Measurements from ENCODE around the gene CHRM2. TPM values are rescaled to one million over a fixed set of nuclear protein-coding genes. Genes with fewer than 3 reads are reported as not detected.

CHRM2 gene
- polyA plus RNA-seq, 1 donor (not counting 4 experiments of a cell fraction or from before 2014, with no cell fraction given), result not detected

DNA sequence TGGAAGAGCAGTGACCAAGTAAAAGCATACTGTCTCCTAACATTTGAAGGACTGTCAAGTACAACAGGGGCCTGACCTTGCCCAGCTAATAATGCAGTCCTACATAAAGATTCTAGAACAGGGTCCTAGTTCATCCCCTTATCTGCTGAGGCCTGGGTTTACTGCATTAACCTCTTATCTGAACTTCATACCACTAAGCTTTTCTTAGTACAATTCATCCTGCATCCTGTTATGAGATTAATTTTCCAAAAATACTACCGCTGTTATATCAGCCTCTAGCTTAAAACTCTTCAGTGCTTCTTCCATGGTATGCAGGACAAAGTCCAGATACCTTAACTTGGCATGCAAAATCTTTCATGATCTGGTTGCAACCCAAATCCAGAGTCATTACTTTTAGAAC lies 72.5 kb downstream of the CHRM2 start:
- TF ChIP-seq, protein P1, sequence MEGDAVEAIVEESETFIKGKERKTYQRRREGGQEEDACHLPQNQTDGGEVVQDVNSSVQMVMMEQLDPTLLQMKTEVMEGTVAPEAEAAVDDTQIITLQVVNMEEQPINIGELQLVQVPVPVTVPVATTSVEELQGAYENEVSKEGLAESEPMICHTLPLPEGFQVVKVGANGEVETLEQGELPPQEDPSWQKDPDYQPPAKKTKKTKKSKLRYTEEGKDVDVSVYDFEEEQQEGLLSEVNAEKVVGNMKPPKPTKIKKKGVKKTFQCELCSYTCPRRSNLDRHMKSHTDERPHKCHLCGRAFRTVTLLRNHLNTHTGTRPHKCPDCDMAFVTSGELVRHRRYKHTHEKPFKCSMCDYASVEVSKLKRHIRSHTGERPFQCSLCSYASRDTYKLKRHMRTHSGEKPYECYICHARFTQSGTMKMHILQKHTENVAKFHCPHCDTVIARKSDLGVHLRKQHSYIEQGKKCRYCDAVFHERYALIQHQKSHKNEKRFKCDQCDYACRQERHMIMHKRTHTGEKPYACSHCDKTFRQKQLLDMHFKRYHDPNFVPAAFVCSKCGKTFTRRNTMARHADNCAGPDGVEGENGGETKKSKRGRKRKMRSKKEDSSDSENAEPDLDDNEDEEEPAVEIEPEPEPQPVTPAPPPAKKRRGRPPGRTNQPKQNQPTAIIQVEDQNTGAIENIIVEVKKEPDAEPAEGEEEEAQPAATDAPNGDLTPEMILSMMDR (optimal IDR thresholded peaks at IDR 0.05 in 1 of 3, IDR thresholded peaks at IDR 0.05 in 1 of 3, conservative IDR thresholded peaks at IDR 0.05 in 1 of 3; ENCODE audit: extremely low read depth in 1 of 3, insufficient read depth in 2 of 3, low read length in 3 of 3), result no peak
- no peak for TF ChIP-seq EZH2 (IDR thresholded peaks at IDR 0.05; ENCODE audit: low read length)
- Histone ChIP-seq H3K4me3 (ENCODE audit: control insufficient read depth in 2 of 3, extremely low read depth in 1 of 3, insufficient read depth in 2 of 3, low read depth in 1 of 3, low read length in 3 of 3) (no peak overlapping the region), H3K36me3 (ENCODE audit: control insufficient read depth in 2 of 2, extremely low read depth in 1 of 2, insufficient read depth in 2 of 2, low read length in 2 of 2) (no peaks in the 10 kb centered on the region), H3K79me2 (ENCODE audit: control insufficient read depth, insufficient read depth, low read length) (no peaks in the 10 kb centered on the region), H3K4me2 (ENCODE audit: control insufficient read depth, extremely low read depth, insufficient read depth, low read depth, low read length) (no peak overlapping the region), H3K4me1 (ENCODE audit: control insufficient read depth, extremely low read depth, insufficient read depth, low read length) (no peaks in the 10 kb centered on the region), H3K9me3 (ENCODE audit: control insufficient read depth, low read depth, low read length) (no peaks in the 10 kb centered on the region), H2AFZ (ENCODE audit: control insufficient read depth, low read length) (no peak overlapping the region), H4K20me1 (ENCODE audit: control insufficient read depth, extremely low read depth, insufficient read depth, low read length) (no peaks in the 10 kb centered on the region), H3K9me1 (ENCODE audit: control insufficient read depth, extremely low read depth, insufficient read depth, low read length) (no peaks in the 10 kb centered on the region), H3K9ac (ENCODE audit: control insufficient read depth, extremely low read depth, insufficient read depth, low read length) (no peak overlapping the region), H3K27ac (ENCODE audit: control insufficient read depth, insufficient read depth, low read length) (no peak overlapping the region), H3K27me3 (ENCODE audit: control insufficient read depth, extremely low read depth, insufficient read depth, low read length) (no peaks in the 10 kb centered on the region)
- FAIRE-seq (no peak), DNase-seq (ENCODE audit: low read depth, low spot score) (no peak)
- dilution Hi-C loops (cut with MboI; ENCODE audit: extremely low pct_ligation_motif_present, low sequenced_read_pairs), result no loop called here

GRCh38 chr7:136941816-136942215 lies 73.4 kb downstream of the CHRM2 start:
- no peak overlapping the region for H3K9ac ChIP-seq (ENCODE audit: control insufficient read depth, extremely low read depth, insufficient read depth, low read length)
- no peak overlapping the region for H2AFZ ChIP-seq (ENCODE audit: control insufficient read depth, low read length)
- H3K9me1 ChIP-seq (ENCODE audit: control insufficient read depth, extremely low read depth, insufficient read depth, low read length), result no peaks in the 10 kb centered on the region
- DNase-seq (ENCODE audit: low read depth, low spot score) (no peak), FAIRE-seq (no peak)
- no peaks in the 10 kb centered on the region for H3K79me2 ChIP-seq (ENCODE audit: control insufficient read depth, insufficient read depth, low read length)
- H3K9me3 ChIP-seq (ENCODE audit: control insufficient read depth, low read depth, low read length), result no peaks in the 10 kb centered on the region
- no peak for TF ChIP-seq EZH2 (IDR thresholded peaks at IDR 0.05; ENCODE audit: low read length)
- TF ChIP-seq, protein P1 (optimal IDR thresholded peaks at IDR 0.05 in 1 of 3, IDR thresholded peaks at IDR 0.05 in 1 of 3, conservative IDR thresholded peaks at IDR 0.05 in 1 of 3; ENCODE audit: extremely low read depth in 1 of 3, insufficient read depth in 2 of 3, low read length in 3 of 3), result no peak
- H3K4me3 ChIP-seq (ENCODE audit: control insufficient read depth in 2 of 3, extremely low read depth in 1 of 3, insufficient read depth in 2 of 3, low read depth in 1 of 3, low read length in 3 of 3), result no peak overlapping the region
- H3K4me1 ChIP-seq (ENCODE audit: control insufficient read depth, extremely low read depth, insufficient read depth, low read length), result no peaks in the 10 kb centered on the region
- dilution Hi-C loops (cut with MboI; ENCODE audit: extremely low pct_ligation_motif_present, low sequenced_read_pairs), result no loop called here
- H4K20me1 ChIP-seq (ENCODE audit: control insufficient read depth, extremely low read depth, insufficient read depth, low read length), result no peaks in the 10 kb centered on the region
- H3K27ac ChIP-seq (ENCODE audit: control insufficient read depth, insufficient read depth, low read length), result no peak overlapping the region
- H3K36me3 ChIP-seq (ENCODE audit: control insufficient read depth in 2 of 2, extremely low read depth in 1 of 2, insufficient read depth in 2 of 2, low read length in 2 of 2), result no peaks in the 10 kb centered on the region
- no peak overlapping the region for H3K4me2 ChIP-seq (ENCODE audit: control insufficient read depth, extremely low read depth, insufficient read depth, low read depth, low read length)
- H3K27me3 ChIP-seq (ENCODE audit: control insufficient read depth, extremely low read depth, insufficient read depth, low read length), result no peaks in the 10 kb centered on the region
